LNCaP clone FGC (cell line): ENCODE data around the gene KCNK6.
A peak's percentile ranks its signal among the peaks of the same experiment; 100 is the strongest.

Experiments used
- DNase-seq: peaks from one replicate; pipeline ENCODE4 v3.0.0-alpha.2; 2011; ENCODE audit warnings: low read depth
- H3K4me3 ChIP-seq: 2 replicates; pipeline ENCODE4 v1.5.1; 2011; ENCODE audit warnings: mild to moderate bottlenecking, low read depth, low read length, control low read depth
- TF ChIP-seq, protein P1 (sequence below): IDR thresholded peaks from 2 replicates; pipeline ENCODE4 v1.5.1; 2012; ENCODE audit warnings: mild to moderate bottlenecking; ENCODE audit not compliant: control insufficient read depth, insufficient read depth; ENCODE audit errors: extremely low read depth

The KCNK6 gene

DNA sequence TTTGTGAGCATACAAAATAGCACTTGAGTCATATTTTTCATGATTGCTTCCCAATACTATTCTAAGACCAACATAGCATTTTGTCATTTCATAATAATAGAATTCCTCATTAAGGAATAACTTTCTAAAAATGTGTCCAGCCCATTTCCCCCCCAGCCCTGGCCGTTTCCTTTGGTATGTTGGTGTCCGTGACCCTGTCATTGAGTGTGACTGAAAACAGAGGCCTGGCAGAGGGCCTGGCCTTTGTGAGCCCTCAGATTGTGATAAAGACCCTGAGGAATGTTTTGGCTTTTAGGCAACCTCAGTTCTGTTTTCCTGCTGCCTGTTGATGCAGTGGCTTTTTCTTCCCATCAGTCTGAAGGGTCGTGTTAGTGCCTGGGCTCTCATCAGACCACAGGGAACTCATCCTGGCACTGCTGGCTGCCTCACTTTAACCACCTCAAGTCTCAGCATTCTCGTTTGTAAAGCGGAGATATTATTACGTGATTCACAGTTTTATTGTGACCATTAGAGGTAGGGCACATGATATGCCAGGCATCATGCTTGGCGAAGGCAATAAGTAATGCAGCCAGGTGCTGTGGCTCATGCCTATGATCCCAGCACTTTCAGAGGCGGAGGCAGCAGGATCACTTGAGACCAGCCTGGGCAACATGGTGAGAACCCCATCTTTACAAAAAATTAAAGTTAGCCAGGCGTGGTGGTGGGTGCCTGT is 41.5 kb upstream of the KCNK6 start:
- DNase-seq = no peak
- TF ChIP-seq, protein P1, sequence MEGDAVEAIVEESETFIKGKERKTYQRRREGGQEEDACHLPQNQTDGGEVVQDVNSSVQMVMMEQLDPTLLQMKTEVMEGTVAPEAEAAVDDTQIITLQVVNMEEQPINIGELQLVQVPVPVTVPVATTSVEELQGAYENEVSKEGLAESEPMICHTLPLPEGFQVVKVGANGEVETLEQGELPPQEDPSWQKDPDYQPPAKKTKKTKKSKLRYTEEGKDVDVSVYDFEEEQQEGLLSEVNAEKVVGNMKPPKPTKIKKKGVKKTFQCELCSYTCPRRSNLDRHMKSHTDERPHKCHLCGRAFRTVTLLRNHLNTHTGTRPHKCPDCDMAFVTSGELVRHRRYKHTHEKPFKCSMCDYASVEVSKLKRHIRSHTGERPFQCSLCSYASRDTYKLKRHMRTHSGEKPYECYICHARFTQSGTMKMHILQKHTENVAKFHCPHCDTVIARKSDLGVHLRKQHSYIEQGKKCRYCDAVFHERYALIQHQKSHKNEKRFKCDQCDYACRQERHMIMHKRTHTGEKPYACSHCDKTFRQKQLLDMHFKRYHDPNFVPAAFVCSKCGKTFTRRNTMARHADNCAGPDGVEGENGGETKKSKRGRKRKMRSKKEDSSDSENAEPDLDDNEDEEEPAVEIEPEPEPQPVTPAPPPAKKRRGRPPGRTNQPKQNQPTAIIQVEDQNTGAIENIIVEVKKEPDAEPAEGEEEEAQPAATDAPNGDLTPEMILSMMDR = no peak
- H3K4me3 ChIP-seq = peak overlapping the region; percentile 21; the same call in 1 of the 2 replicates

DNA sequence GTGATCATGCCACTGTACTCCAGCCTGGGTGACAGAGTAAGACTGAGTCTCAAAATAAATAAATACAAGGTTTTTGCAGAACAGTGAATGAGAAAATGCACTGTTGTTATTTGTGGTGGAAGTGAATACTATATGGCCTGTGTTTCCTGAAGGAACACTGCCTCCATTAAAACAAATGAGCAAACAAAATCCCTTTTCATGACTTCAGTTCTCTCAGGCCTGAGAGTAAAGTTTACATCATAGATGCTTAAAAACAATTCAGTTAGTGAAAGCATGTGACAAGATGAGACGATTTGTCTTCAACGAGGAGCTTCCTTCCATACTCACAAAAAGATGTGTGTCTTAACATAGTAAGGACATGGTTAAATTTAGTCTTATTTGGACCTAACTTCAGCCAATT is 40.9 kb upstream of the KCNK6 start:
- TF ChIP-seq, protein P1 = no peak
- H3K4me3 ChIP-seq = no peak overlapping the region
- DNase-seq = no peak

DNA sequence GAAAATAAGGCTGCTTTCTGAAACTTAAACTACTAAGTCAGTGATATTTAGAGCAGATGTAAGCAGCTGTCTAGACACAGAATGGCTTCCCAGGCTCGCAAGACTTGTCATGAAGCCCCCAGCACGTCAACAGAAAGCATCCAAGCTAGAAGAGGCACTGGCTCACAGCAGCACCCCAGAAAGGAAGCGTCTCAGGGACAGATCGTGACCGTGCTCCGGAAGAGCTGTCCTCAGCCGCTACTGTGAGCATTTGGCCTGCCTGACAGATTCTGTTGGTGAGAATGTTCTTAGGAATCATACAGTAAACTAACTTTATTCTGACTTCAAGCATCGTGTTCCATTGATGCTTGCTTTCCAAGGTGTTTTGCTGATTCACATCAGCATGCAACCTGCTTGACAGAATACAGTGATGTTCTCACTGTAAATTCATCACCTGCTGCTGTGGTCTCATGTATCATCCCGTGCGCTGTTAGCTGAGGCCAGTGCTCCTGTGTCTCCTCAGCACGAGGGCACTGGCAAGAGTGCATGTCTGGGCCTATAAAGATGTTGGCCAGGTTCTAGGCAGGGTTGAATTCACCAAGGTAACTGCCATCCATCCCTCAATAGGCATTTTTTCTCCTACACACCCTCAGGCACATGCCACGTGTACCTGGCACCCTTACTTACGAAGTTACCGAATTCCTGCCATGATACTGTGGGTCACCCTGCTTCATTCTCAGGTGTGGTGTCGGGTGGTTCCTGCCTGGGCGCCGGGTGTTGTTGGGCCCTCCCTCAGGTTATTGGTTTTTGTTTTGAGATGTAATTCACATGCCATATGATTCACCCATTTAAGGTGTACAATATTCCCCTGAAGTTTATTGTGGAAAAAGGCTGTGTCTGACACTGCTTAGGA is 39.4 kb upstream of the KCNK6 start:
- DNase-seq = no peak
- no peak overlapping the region for H3K4me3 ChIP-seq
- TF ChIP-seq, protein P1 = no peak

DNA sequence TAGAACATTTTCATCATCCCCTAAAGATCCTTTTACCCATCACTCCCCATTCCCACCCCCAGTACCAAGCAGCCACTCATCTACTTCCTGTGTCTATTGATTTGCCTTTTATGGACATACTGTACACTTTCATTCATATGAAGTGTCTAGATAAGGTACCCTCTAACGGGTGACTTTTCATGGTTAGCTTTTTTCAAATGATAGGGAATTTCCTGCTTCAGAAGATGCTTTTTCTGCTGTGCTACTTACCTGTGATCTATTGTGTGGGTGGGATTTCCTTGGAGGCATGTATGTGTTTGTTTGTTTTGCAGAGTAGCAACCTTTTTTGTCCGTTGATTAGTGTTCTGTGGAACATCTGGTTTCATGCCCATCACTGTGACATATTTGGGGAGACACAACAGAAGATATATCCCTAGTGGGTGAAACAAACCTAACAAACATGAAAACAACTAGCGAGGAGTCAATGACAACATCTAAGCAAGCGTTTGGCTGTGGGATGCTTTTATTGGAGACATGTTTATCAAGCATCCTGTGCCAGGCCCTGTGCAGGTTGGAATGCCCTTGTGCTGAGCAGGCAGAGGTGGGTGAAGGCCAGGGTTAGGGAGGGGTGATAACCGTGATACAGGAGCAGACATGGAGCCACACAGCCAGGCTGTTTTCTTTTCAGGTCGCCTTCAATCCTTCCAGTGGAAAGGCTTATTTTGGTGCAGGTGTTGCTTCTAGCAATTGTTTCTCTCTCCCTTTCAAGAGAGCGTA is 37.7 kb upstream of the KCNK6 start:
- TF ChIP-seq, protein P1 = no peak

DNA sequence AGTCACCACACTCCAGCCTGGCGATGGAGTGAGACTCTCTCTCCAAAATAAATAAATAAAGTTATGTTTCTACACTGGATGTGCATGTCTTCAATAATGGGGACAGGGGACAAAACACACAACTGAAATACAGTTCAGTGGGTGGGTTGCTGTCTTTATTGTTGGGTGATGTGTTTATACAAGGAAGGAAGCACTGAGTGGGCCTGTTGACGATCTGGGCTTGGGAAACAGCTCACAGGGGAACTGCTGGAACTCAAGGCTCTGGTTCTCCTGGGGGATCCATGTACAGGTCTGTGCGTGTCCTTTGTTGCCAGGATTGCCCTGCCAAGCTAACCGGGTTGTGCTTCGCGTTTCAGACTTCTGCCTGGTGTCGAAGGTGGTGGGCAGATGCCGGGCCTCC is 36.4 kb upstream of the KCNK6 start:
- DNase-seq = no peak
- no peak overlapping the region for H3K4me3 ChIP-seq

More for the DNA sequence above, 37.7 kb upstream of the KCNK6 start:
- no peak overlapping the region for H3K4me3 ChIP-seq
- no peak for DNase-seq

DNA sequence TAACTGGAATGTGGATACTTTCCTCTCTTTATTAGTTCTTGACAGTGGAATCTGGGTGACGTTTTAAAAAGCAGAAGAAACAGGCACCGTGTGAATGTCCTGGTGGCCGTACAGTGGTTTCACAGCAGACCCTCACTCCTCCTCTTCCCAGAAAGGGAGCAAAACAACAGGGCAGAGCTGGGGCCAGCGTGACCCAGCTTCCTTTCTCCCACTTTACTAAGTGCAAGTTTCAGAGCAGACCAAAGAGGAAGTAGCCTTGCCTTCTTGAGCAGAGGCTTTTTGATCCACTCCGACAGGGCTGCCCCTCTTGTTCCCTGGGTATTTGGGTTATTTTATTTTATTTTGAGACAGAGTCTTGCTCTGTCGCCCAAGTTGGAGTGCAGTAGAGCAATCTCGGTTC is 35.2 kb upstream of the KCNK6 start:
- H3K4me3 ChIP-seq = no peak overlapping the region
- no peak for DNase-seq
- TF ChIP-seq, protein P1 = no peak

More for the DNA sequence above, 36.4 kb upstream of the KCNK6 start:
- TF ChIP-seq, protein P1 = no peak
